ENCODE results near the gene IDI1.

IDI1 gene

GRCh38 chr10:992871-993270, 56.0 kb downstream of the IDI1 start:
- no peak for DNase-seq (ENCODE audit: low read depth)

GRCh38 chr10:992467-992866, 56.5 kb downstream of the IDI1 start:
- no peak for DNase-seq (ENCODE audit: low read depth)

GRCh38 chr10:990808-991207, 58.1 kb downstream of the IDI1 start:
- DNase-seq (ENCODE audit: low read depth) = no peak
